Adrenal gland (tissue), 5 donors: ENCODE results near the gene CAMK2A.

ENCODE experiments used
- POLR2A ChIP-seq, 2 donors: fragments of 450-650 bp; IDR thresholded peaks; one replicate each; pipeline ENCODE4 v1.6.1; 2017; ENCODE audit warnings: antibody characterized with exemption in 2 of 2, mild to moderate bottlenecking in 2 of 2, moderate library complexity in 1 of 2
- TF ChIP-seq, protein P1 (sequence below), 6 experiments: fragments of 450-650 bp in 4 of 6; fragments of 200-600 bp in 2 of 6; sonication (generic) in 1 of 6; IDR thresholded peaks; 1 replicate in 5 of 6; 2 replicates in 1 of 6; pipeline versions ENCODE4 v1.5.1 to v1.8.0; 2016 to 2021; ENCODE audit warnings: antibody characterized with exemption in 6 of 6, mild to moderate bottlenecking in 2 of 6, moderate library complexity in 1 of 6
- donor health status: DM: no; HTN: no; CAD: no.

DNA sequence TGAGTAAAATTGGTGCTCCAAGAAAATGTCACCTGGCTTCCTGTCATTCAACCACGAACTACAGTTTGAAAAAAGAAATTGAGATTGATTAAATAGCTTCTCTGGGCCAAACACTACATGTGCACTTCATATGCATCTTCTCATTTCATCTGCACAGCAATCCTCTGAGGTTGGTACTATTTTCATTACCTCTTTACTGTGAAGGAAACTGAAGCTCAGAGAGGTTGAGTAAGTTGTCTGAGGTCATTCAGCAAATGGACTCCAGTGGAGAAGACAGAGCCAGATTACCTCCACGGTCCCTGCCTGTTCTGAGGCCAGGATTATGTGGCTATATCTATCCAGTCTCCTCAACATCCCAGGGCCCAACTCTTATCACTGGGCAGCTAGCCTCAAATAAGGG is 53.3 kb downstream of the CAMK2A start:
- TF ChIP-seq, protein P1, sequence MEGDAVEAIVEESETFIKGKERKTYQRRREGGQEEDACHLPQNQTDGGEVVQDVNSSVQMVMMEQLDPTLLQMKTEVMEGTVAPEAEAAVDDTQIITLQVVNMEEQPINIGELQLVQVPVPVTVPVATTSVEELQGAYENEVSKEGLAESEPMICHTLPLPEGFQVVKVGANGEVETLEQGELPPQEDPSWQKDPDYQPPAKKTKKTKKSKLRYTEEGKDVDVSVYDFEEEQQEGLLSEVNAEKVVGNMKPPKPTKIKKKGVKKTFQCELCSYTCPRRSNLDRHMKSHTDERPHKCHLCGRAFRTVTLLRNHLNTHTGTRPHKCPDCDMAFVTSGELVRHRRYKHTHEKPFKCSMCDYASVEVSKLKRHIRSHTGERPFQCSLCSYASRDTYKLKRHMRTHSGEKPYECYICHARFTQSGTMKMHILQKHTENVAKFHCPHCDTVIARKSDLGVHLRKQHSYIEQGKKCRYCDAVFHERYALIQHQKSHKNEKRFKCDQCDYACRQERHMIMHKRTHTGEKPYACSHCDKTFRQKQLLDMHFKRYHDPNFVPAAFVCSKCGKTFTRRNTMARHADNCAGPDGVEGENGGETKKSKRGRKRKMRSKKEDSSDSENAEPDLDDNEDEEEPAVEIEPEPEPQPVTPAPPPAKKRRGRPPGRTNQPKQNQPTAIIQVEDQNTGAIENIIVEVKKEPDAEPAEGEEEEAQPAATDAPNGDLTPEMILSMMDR (IDR thresholded peaks at IDR 0.05): no peak
- no peak for TF ChIP-seq POLR2A (IDR thresholded peaks at IDR 0.05)
